CD8-positive, alpha-beta memory T cell (primary cell): ENCODE measurements around the gene ANK2. TPM values are rescaled to one million over a fixed set of nuclear protein-coding genes. Genes with fewer than 3 reads are reported as not detected.

Source experiments
- CTCF ChIA-PET: fragments of 350-600 bp; sonication (Branson Sonifier 250); formaldehyde crosslinking; loops from one replicate; lab custom pipeline; 2021; ENCODE audit warnings: antibody characterized with exemption; lab: Charles Lee
- POLR2A ChIA-PET: fragments of 350-600 bp; sonication (Branson Sonifier 250); formaldehyde crosslinking; loops from one replicate; lab custom pipeline; 2021; ENCODE audit warnings: antibody characterized with exemption; lab: Charles Lee
- DNase-seq, 5 donors: peaks; one replicate each; pipeline versions ENCODE4 v3.0.0 to v3.0.0-alpha.2; 2020 to 2022; ENCODE audit warnings: mixed read lengths in 1 of 5
- H3K27ac ChIP-seq: one replicate; pipeline ENCODE4 v1.7.0; 2013; ENCODE audit warnings: low read depth, mild to moderate bottlenecking, low read length, moderate library complexity
- H3K27me3 ChIP-seq: 2 replicates; pipeline ENCODE4 v1.7.0; 2013; ENCODE audit warnings: low read length, mild to moderate bottlenecking; ENCODE audit not compliant: insufficient read depth, poor library complexity, severe bottlenecking
- H3K36me3 ChIP-seq: 2 replicates; pipeline ENCODE4 v1.7.0; 2013; ENCODE audit warnings: mild to moderate bottlenecking, low read length, moderate library complexity; ENCODE audit not compliant: insufficient read depth
- H3K4me1 ChIP-seq: 2 replicates; pipeline ENCODE4 v1.7.0; 2013; ENCODE audit warnings: mild to moderate bottlenecking, low read length, moderate library complexity; ENCODE audit not compliant: insufficient read depth
- H3K4me3 ChIP-seq: 2 replicates; pipeline ENCODE4 v1.7.0; 2013; ENCODE audit warnings: mild to moderate bottlenecking, low read length
- H3K9me3 ChIP-seq: 2 replicates; pipeline ENCODE4 v1.7.0; 2013; ENCODE audit warnings: mild to moderate bottlenecking, low read length
- H3K27ac Mint-ChIP-seq, 8 donors: one replicate each; pipeline ENCODE4 v1.8.0; 2020 to 2021; ENCODE audit warnings: mixed read lengths in 8 of 8, mild to moderate bottlenecking in 6 of 8, inconsistent platforms in 3 of 8, moderate library complexity in 3 of 8
- H3K27me3 Mint-ChIP-seq, 2 donors: one replicate each; pipeline ENCODE4 v1.8.0; 2020 to 2021; ENCODE audit warnings: mixed read lengths in 2 of 2, mild to moderate bottlenecking in 1 of 2, moderate library complexity in 1 of 2
- H3K36me3 Mint-ChIP-seq, 3 donors: one replicate each; pipeline ENCODE4 v1.8.0; 2020 to 2021; ENCODE audit warnings: mixed read lengths in 3 of 3, inconsistent platforms in 1 of 3, mild to moderate bottlenecking in 1 of 3
- H3K4me1 Mint-ChIP-seq, 3 donors: one replicate each; pipeline ENCODE4 v1.8.0; 2020 to 2021; ENCODE audit warnings: mixed read lengths in 3 of 3, inconsistent platforms in 1 of 3, mild to moderate bottlenecking in 1 of 3
- H3K4me3 Mint-ChIP-seq, 7 donors: one replicate each; pipeline ENCODE4 v1.8.0; 2020 to 2021; ENCODE audit warnings: mixed read lengths in 7 of 7, mild to moderate bottlenecking in 6 of 7, moderate library complexity in 4 of 7, inconsistent platforms in 2 of 7
- H3K9me3 Mint-ChIP-seq, 5 donors: one replicate each; pipeline ENCODE4 v1.8.0; 2020 to 2022; ENCODE audit warnings: mixed read lengths in 5 of 5, mild to moderate bottlenecking in 3 of 5, moderate library complexity in 2 of 5, inconsistent platforms in 1 of 5
- polyA plus RNA-seq: library from polyadenylated mRNA; unstranded; fragments of 300-500 nt; fragmentation: Illumina TruSeq; gene quantifications from one replicate; pipeline ENCODE4 v1.2.3, GENCODE V29; 2021
- total RNA-seq, 2 experiments: library from RNA; stranded (reverse); gene quantifications; one replicate each; pipeline ENCODE4 v1.2.3, GENCODE V29; 2021

The ANK2 gene
- total and polyA plus RNA-seq, 3 experiments from 2014 or later = 0.26 to 0.80 TPM; not detected in 1

GRCh38 chr4:113290666-113291065 lies 241.2 kb downstream of the ANK2 start:
- H3K9me3 ChIP-seq = no peaks in the 10 kb centered on the region
- peaks cover 0 to 2% (median 0%) of the 10 kb centered on the region in 3 donors for H3K36me3 Mint-ChIP-seq
- no peaks in the 10 kb centered on the region for H3K27me3 ChIP-seq
- POLR2A ChIA-PET = no interaction called here
- no peaks in the 10 kb centered on the region for H3K36me3 ChIP-seq
- no peak for DNase-seq
- H3K4me1 Mint-ChIP-seq = no peaks in the 10 kb centered on the region
- H3K4me3 ChIP-seq = no peak overlapping the region
- peaks cover 3 to 4% of the 10 kb centered on the region in 2 donors for H3K27me3 Mint-ChIP-seq
- H3K4me3 Mint-ChIP-seq = no peak overlapping the region
- H3K9me3 Mint-ChIP-seq = no peaks in the 10 kb centered on the region
- CTCF ChIA-PET = no interaction called here
- H3K27ac ChIP-seq = no peak overlapping the region
- no peaks in the 10 kb centered on the region for H3K4me1 ChIP-seq
- no peak overlapping the region for H3K27ac Mint-ChIP-seq

DNA sequence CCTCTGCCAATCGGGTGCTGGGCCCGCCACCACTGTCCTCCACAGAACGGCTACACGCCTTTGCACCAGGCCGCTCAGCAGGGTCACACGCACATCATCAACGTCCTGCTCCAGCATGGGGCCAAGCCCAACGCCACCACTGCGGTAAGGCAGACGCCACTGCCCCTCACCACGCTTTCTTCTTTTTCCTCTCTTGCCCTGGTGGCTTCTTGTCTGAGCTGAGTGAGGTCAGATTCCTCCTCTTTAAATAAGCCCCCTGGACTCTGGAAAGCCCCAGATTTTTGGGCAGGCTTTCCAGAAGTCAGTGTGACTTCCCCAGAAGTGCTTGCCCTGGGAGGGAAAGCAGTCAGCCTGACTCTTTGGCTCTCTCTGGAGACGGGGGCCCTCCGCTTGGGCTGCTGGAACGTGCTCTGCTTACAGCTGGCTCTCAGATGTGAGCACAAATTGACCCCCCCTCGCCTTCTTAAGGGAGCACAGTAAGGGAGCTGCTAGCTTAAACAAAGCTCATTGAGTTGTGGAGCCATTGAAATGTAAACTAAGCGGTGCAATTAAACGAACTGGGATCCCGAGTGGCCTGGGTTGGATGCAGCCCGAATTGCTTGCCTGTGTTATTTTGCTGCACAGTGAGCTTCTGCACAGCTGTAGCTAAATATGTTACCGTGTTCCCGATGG lies 243.1 kb downstream of the ANK2 start:
- ChIA-PET POLR2A (no interaction called here), CTCF (no interaction called here)
- peaks cover 0 to 2% (median 0%) of the 10 kb centered on the region in 3 donors for H3K36me3 Mint-ChIP-seq
- Histone ChIP-seq H3K9me3 (no peaks in the 10 kb centered on the region), H3K27me3 (no peaks in the 10 kb centered on the region), H3K4me3 (no peak overlapping the region), H3K4me1 (no peaks in the 10 kb centered on the region), H3K27ac (no peak overlapping the region), H3K36me3 (no peaks in the 10 kb centered on the region)
- peaks cover 3 to 4% of the 10 kb centered on the region in 2 donors for H3K27me3 Mint-ChIP-seq
- H3K27ac Mint-ChIP-seq = no peak overlapping the region
- no peak overlapping the region for H3K4me3 Mint-ChIP-seq
- no peaks in the 10 kb centered on the region for H3K9me3 Mint-ChIP-seq
- no peaks in the 10 kb centered on the region for H3K4me1 Mint-ChIP-seq
- DNase-seq = no peak

GRCh38 chr4:113293043-113293560 lies 243.6 kb downstream of the ANK2 start:
- no peak overlapping the region for H3K4me3 Mint-ChIP-seq
- no peak overlapping the region for H3K27ac ChIP-seq
- DNase-seq = no peak
- H3K9me3 Mint-ChIP-seq = no peaks in the 10 kb centered on the region
- H3K36me3 ChIP-seq = no peaks in the 10 kb centered on the region
- H3K4me1 ChIP-seq = no peaks in the 10 kb centered on the region
- H3K27me3 Mint-ChIP-seq = peaks cover 3 to 4% of the 10 kb centered on the region in 2 donors
- H3K36me3 Mint-ChIP-seq = no peaks in the 10 kb centered on the region
- no peaks in the 10 kb centered on the region for H3K4me1 Mint-ChIP-seq
- H3K27me3 ChIP-seq = no peaks in the 10 kb centered on the region
- no peak overlapping the region for H3K4me3 ChIP-seq
- H3K9me3 ChIP-seq = no peaks in the 10 kb centered on the region
- POLR2A ChIA-PET = no interaction called here
- no peak overlapping the region for H3K27ac Mint-ChIP-seq
- CTCF ChIA-PET = no interaction called here

GRCh38 chr4:113293674-113294073 lies 244.2 kb downstream of the ANK2 start:
- H3K27me3 Mint-ChIP-seq = peaks cover 3 to 4% of the 10 kb centered on the region in 2 donors
- H3K27ac Mint-ChIP-seq = no peak overlapping the region
- no peaks in the 10 kb centered on the region for H3K36me3 Mint-ChIP-seq
- Histone ChIP-seq H3K9me3 (no peaks in the 10 kb centered on the region), H3K36me3 (no peaks in the 10 kb centered on the region), H3K4me3 (no peak overlapping the region), H3K4me1 (no peaks in the 10 kb centered on the region), H3K27me3 (no peaks in the 10 kb centered on the region), H3K27ac (no peak overlapping the region)
- no peaks in the 10 kb centered on the region for H3K9me3 Mint-ChIP-seq
- ChIA-PET POLR2A (no interaction called here), CTCF (no interaction called here)
- no peak overlapping the region for H3K4me3 Mint-ChIP-seq
- no peak for DNase-seq
- no peaks in the 10 kb centered on the region for H3K4me1 Mint-ChIP-seq

DNA sequence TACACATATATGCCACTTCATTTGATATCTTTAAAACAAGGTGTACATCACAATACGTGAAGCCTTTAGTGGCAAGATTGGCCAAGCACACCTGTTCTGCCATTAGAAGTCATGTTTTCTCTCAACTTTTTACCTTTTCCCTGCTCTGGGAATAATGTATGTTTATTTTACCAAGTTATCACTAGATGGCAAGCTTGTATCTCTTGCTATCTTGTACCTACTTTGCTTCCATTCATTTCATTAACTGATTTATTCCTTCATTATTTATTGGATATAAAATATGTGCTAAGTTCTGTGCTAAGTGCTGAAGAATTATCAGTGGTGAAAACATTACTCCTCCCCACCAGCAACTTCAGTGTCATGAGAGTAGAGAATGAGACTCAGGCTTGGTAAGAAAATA lies 245.5 kb downstream of the ANK2 start:
- Mint-ChIP-seq H3K4me1 (no peaks in the 10 kb centered on the region), H3K4me3 (no peak overlapping the region), H3K36me3 (no peaks in the 10 kb centered on the region), H3K27ac (no peak overlapping the region), H3K27me3 (peaks cover 3 to 4% of the 10 kb centered on the region in 2 donors), H3K9me3 (no peaks in the 10 kb centered on the region)
- POLR2A ChIA-PET = no interaction called here
- Histone ChIP-seq H3K4me1 (no peaks in the 10 kb centered on the region), H3K27me3 (no peaks in the 10 kb centered on the region), H3K9me3 (no peaks in the 10 kb centered on the region), H3K4me3 (no peak overlapping the region), H3K36me3 (no peaks in the 10 kb centered on the region), H3K27ac (no peak overlapping the region)
- DNase-seq = no peak
- CTCF ChIA-PET = no interaction called here

GRCh38 chr4:113300471-113300928 lies 251.0 kb downstream of the ANK2 start:
- no peak overlapping the region for H3K4me3 ChIP-seq
- no peak for DNase-seq
- Mint-ChIP-seq H3K27me3 (peaks cover 0 to 4% of the 10 kb centered on the region in 2 donors), H3K4me3 (no peak overlapping the region), H3K4me1 (no peaks in the 10 kb centered on the region), H3K9me3 (no peaks in the 10 kb centered on the region), H3K36me3 (no peaks in the 10 kb centered on the region), H3K27ac (no peak overlapping the region)
- H3K36me3 ChIP-seq = no peaks in the 10 kb centered on the region
- no peaks in the 10 kb centered on the region for H3K9me3 ChIP-seq
- H3K4me1 ChIP-seq = no peaks in the 10 kb centered on the region
- POLR2A ChIA-PET = no interaction called here
- H3K27ac ChIP-seq = no peak overlapping the region
- H3K27me3 ChIP-seq = no peaks in the 10 kb centered on the region
- CTCF ChIA-PET = no interaction called here

DNA sequence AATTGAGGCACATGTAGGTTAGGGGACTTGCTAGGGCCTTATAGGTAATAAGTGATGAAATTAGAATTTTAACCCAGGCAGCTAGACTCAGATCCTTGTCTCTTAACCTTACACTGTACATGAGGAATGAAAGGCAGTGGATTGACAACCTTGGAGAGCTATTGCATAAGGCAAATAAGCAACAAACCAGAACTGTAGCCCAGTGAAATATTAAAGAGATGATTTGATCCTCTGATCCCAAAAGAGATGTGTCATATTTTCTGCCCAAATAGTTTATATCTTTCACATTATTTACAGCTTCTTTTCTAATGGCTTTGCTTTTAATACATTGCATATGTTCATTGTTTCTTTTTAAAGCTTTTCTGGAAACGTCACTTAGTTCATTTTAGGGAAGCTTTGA lies 252.6 kb downstream of the ANK2 start:
- no peak overlapping the region for H3K4me3 Mint-ChIP-seq
- no peaks in the 10 kb centered on the region for H3K4me1 ChIP-seq
- no peaks in the 10 kb centered on the region for H3K9me3 Mint-ChIP-seq
- peaks cover 0 to 4% of the 10 kb centered on the region in 2 donors for H3K27me3 Mint-ChIP-seq
- no peak overlapping the region for H3K27ac Mint-ChIP-seq
- ChIA-PET CTCF (no interaction called here), POLR2A (no interaction called here)
- H3K4me1 Mint-ChIP-seq = no peaks in the 10 kb centered on the region
- no peaks in the 10 kb centered on the region for H3K27me3 ChIP-seq
- H3K27ac ChIP-seq = no peak overlapping the region
- DNase-seq = no peak
- H3K4me3 ChIP-seq = no peak overlapping the region
- no peaks in the 10 kb centered on the region for H3K36me3 ChIP-seq
- no peaks in the 10 kb centered on the region for H3K9me3 ChIP-seq
- H3K36me3 Mint-ChIP-seq = no peaks in the 10 kb centered on the region

DNA sequence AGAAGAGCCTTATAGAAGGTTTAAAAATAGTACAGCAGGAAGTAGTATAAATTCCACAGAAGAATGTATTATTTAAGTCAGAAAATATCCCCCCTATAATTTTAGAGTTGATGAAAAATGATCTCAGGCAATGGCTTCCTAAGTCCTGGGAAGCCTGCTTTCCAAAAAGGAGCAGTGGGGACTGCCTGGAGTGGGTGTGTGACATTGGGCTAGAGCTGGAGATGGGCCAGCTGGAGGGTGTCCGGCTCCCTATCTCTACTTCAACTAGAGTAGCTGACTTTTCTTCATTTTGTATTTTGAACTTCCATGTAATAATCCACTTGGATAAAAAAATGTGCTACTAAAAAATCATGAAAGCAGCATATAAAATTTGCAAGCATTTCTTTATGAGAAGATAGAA lies 253.9 kb downstream of the ANK2 start:
- CTCF ChIA-PET = no interaction called here
- no peak overlapping the region for H3K4me3 ChIP-seq

More for the DNA sequence above, 253.9 kb downstream of the ANK2 start:
- H3K27ac ChIP-seq = no peak overlapping the region
- H3K27me3 ChIP-seq = no peaks in the 10 kb centered on the region
- H3K4me1 ChIP-seq = no peaks in the 10 kb centered on the region
- no peaks in the 10 kb centered on the region for H3K36me3 Mint-ChIP-seq
- DNase-seq = no peak
- H3K9me3 ChIP-seq = no peaks in the 10 kb centered on the region
- no peaks in the 10 kb centered on the region for H3K9me3 Mint-ChIP-seq
- H3K27me3 Mint-ChIP-seq = peaks cover 0 to 4% of the 10 kb centered on the region in 2 donors
- no peaks in the 10 kb centered on the region for H3K4me1 Mint-ChIP-seq
- no peaks in the 10 kb centered on the region for H3K36me3 ChIP-seq
- no peak overlapping the region for H3K27ac Mint-ChIP-seq
- no peak overlapping the region for H3K4me3 Mint-ChIP-seq
- POLR2A ChIA-PET = no interaction called here
